Measurements from ENCODE around the gene KCTD15. TPM values are rescaled to one million over a fixed set of nuclear protein-coding genes. Genes with fewer than 3 reads are reported as not detected.

The KCTD15 gene
- total RNA-seq, 1 experiment from 2014 or later, result 41.5 TPM

DNA sequence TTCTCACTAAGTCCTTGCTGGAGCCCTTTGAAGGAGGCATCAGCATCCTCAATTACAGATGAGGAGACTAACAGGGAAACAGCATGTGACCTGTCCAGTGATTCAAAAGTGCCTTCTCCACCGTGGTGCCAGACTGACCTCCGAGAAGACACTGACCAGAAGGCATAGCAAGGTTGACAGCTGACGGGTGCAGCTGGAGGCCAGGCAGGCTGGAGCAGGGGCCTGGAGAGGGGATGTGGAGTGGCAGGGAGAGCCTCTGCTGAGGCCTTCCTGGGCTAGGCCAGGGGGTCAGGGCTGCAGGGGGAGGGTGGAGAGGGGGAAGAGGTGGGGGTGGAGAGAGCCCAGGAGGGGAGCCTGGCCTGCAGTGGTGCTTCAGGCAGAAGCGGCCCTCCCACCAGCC, 66.3 kb downstream of the KCTD15 start:
- CTCF ChIA-PET, result interaction anchor here (1.2 kb wide), 1 partner anchor 233 kb away, joined by 3 read pairs; no protein-coding TSS in a partner anchor
- ATAC-seq (no peak), DNase-seq (ENCODE audit: low spot score) (no peak)
- H3K36me3 Mint-ChIP-seq, result no peaks in the 10 kb centered on the region
- peaks cover 4% of the 10 kb centered on the region for H3K4me1 Mint-ChIP-seq
- TF ChIP-seq ZNF263 (CRISPR knock-in tag; IDR thresholded peaks at IDR 0.05; ENCODE audit: low read depth) (no peak), NFATC4 (CRISPR knock-in tag; IDR thresholded peaks at IDR 0.05) (no peak), GABPB1 (CRISPR knock-in tag; IDR thresholded peaks at IDR 0.05) (no peak), ELF4 (CRISPR knock-in tag; IDR thresholded peaks at IDR 0.05; ENCODE audit: low read depth) (no peak), OVOL2 (CRISPR knock-in tag; IDR thresholded peaks at IDR 0.05; ENCODE audit: borderline replicate concordance) (no peak), SP1 (CRISPR knock-in tag; conservative IDR thresholded peaks at IDR 0.05) (no peak), ATF1 (CRISPR knock-in tag; IDR thresholded peaks at IDR 0.05) (no peak), NFE2L1 (CRISPR knock-in tag; IDR thresholded peaks at IDR 0.05) (no peak), NR2C2 (CRISPR knock-in tag; IDR thresholded peaks at IDR 0.05) (no peak), ETV6 (CRISPR knock-in tag; IDR thresholded peaks at IDR 0.05) (no peak), CREB1 (CRISPR knock-in tag; IDR thresholded peaks at IDR 0.05) (no peak)
- TF ChIP-seq, protein P1, sequence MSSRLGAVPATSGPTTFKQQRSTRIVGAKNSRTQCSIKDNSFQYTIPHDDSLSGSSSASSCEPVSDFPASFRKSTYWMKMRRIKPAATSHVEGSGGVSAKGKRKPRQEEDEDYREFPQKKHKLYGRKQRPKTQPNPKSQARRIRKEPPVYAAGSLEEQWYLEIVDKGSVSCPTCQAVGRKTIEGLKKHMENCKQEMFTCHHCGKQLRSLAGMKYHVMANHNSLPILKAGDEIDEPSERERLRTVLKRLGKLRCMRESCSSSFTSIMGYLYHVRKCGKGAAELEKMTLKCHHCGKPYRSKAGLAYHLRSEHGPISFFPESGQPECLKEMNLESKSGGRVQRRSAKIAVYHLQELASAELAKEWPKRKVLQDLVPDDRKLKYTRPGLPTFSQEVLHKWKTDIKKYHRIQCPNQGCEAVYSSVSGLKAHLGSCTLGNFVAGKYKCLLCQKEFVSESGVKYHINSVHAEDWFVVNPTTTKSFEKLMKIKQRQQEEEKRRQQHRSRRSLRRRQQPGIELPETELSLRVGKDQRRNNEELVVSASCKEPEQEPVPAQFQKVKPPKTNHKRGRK (CRISPR knock-in tag; IDR thresholded peaks at IDR 0.05; ENCODE audit: borderline replicate concordance), result no peak
- TF ChIP-seq, protein P2, sequence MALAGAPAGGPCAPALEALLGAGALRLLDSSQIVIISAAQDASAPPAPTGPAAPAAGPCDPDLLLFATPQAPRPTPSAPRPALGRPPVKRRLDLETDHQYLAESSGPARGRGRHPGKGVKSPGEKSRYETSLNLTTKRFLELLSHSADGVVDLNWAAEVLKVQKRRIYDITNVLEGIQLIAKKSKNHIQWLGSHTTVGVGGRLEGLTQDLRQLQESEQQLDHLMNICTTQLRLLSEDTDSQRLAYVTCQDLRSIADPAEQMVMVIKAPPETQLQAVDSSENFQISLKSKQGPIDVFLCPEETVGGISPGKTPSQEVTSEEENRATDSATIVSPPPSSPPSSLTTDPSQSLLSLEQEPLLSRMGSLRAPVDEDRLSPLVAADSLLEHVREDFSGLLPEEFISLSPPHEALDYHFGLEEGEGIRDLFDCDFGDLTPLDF (CRISPR knock-in tag; IDR thresholded peaks at IDR 0.05), result no peak
- TF ChIP-seq, protein P3, sequence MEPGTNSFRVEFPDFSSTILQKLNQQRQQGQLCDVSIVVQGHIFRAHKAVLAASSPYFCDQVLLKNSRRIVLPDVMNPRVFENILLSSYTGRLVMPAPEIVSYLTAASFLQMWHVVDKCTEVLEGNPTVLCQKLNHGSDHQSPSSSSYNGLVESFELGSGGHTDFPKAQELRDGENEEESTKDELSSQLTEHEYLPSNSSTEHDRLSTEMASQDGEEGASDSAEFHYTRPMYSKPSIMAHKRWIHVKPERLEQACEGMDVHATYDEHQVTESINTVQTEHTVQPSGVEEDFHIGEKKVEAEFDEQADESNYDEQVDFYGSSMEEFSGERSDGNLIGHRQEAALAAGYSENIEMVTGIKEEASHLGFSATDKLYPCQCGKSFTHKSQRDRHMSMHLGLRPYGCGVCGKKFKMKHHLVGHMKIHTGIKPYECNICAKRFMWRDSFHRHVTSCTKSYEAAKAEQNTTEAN (CRISPR knock-in tag; IDR thresholded peaks at IDR 0.05), result no peak
- TF ChIP-seq, protein P4, sequence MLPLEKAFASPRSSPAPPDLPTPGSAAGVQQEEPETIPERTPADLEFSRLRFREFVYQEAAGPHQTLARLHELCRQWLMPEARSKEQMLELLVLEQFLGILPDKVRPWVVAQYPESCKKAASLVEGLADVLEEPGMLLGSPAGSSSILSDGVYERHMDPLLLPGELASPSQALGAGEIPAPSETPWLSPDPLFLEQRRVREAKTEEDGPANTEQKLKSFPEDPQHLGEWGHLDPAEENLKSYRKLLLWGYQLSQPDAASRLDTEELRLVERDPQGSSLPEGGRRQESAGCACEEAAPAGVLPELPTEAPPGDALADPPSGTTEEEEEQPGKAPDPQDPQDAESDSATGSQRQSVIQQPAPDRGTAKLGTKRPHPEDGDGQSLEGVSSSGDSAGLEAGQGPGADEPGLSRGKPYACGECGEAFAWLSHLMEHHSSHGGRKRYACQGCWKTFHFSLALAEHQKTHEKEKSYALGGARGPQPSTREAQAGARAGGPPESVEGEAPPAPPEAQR (CRISPR knock-in tag; IDR thresholded peaks at IDR 0.05), result no peak
- TF ChIP-seq, protein P5, sequence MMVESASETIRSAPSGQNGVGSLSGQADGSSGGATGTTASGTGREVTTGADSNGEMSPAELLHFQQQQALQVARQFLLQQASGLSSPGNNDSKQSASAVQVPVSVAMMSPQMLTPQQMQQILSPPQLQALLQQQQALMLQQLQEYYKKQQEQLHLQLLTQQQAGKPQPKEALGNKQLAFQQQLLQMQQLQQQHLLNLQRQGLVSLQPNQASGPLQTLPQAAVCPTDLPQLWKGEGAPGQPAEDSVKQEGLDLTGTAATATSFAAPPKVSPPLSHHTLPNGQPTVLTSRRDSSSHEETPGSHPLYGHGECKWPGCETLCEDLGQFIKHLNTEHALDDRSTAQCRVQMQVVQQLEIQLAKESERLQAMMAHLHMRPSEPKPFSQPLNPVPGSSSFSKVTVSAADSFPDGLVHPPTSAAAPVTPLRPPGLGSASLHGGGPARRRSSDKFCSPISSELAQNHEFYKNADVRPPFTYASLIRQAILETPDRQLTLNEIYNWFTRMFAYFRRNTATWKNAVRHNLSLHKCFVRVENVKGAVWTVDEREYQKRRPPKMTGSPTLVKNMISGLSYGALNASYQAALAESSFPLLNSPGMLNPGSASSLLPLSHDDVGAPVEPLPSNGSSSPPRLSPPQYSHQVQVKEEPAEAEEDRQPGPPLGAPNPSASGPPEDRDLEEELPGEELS (CRISPR knock-in tag; IDR thresholded peaks at IDR 0.05), result no peak
- H3K27ac Mint-ChIP-seq, result no peak overlapping the region
- H3K4me3 Mint-ChIP-seq, result no peak overlapping the region
- POLR2A ChIA-PET, result no interaction called here
- H3K9me3 Mint-ChIP-seq, result no peaks in the 10 kb centered on the region
- H3K27me3 Mint-ChIP-seq (ENCODE audit: low read depth), result no peaks in the 10 kb centered on the region

DNA sequence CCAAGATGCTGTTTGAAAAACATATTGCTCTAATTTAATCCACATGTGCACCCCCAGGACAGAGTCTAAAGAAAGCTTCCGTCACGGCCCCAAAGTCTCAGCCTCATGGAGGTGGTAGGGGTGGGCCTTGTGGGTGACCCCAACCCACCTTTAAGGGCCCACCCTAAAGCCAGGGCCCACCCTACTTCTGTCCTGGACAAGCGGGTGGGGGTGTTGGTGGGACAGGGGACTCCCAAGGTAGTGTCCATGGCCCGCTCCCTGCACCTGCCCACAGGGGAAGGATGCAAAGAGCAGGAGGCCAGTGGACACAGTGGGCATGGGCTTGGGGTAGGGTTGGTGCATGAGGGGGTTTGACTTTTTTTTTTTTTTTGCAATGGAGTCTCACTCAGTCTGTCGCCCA, 66.8 kb downstream of the KCTD15 start:
- H3K27ac Mint-ChIP-seq, result no peak overlapping the region
- CTCF ChIA-PET, result no interaction called here
- H3K4me3 Mint-ChIP-seq, result no peak overlapping the region
- no peaks in the 10 kb centered on the region for H3K36me3 Mint-ChIP-seq
- ATAC-seq (no peak), DNase-seq (ENCODE audit: low spot score) (no peak)
- no peaks in the 10 kb centered on the region for H3K27me3 Mint-ChIP-seq (ENCODE audit: low read depth)
- H3K9me3 Mint-ChIP-seq, result no peaks in the 10 kb centered on the region
- H3K4me1 Mint-ChIP-seq, result peaks cover 9% of the 10 kb centered on the region
- TF ChIP-seq ZNF423 (CRISPR knock-in tag; IDR thresholded peaks at IDR 0.05), result no peak
- no peak for TF ChIP-seq CREB1 (CRISPR knock-in tag; IDR thresholded peaks at IDR 0.05)
- no peak for TF ChIP-seq RELA (CRISPR knock-in tag; IDR thresholded peaks at IDR 0.05; ENCODE audit: borderline replicate concordance)
- TF ChIP-seq, protein P2 (CRISPR knock-in tag; IDR thresholded peaks at IDR 0.05), result no peak
- POLR2A ChIA-PET, result no interaction called here

All from WTC11 (cell line).